ENCODE data around the gene ITPKA. TPM values are rescaled to one million over a fixed set of nuclear protein-coding genes. Genes with fewer than 3 reads are reported as not detected.

ITPKA gene
- 0.46 and 0.65 TPM in 2 replicates for total RNA-seq

GRCh38 chr15:41493205-41493901, at the start of gene ITPKA:
ITPKA (plus strand) TSS chr15:41493874; CDS start chr15:41493928, 54 bp downstream.

GRCh38 chr15:41513506-41514227, 20.0 kb downstream of the ITPKA start, which contains the start of gene LTK:
LTK (minus strand) TSS chr15:41513827; CDS start chr15:41513709, 118 bp downstream.

Other genes with a start within 250 kb of the ITPKA start
- gene OIP5, start 161.3 kb upstream of the ITPKA start, total RNA-seq, result 9.7 and 12.2 TPM in 2 replicates
- gene NUSAP1, start 161.0 kb upstream of the ITPKA start, total RNA-seq, result 69.5 and 109 TPM in 2 replicates
- gene NDUFAF1, start 91.4 kb upstream of the ITPKA start, total RNA-seq, result 34.4 and 39.7 TPM in 2 replicates
- gene RTF1, start 76.8 kb upstream of the ITPKA start, total RNA-seq, result 12.2 and 14.6 TPM in 2 replicates
- gene LTK, start 20.0 kb downstream of the ITPKA start, total RNA-seq, result under 0.01 TPM in 1 of 2 replicates, not detected in the other
- 18.7 and 39.3 TPM in 2 replicates for gene RPAP1, start 50.4 kb downstream of the ITPKA start, total RNA-seq
- gene TYRO3, start 65.3 kb downstream of the ITPKA start, total RNA-seq, result 6.2 and 7.1 TPM in 2 replicates
- 23.7 and 66.3 TPM in 2 replicates for gene MGA, start 166.5 kb downstream of the ITPKA start, total RNA-seq